ENCODE data around the gene ARHGAP5. TPM values are rescaled to one million over a fixed set of nuclear protein-coding genes. Genes with fewer than 3 reads are reported as not detected.

ARHGAP5 gene
- total RNA-seq, 1 experiment from 2014 or later, result 114 TPM

GRCh38 chr14:32087173-32087861 lies 10.2 kb downstream of the ARHGAP5 start:
- Histone ChIP-seq H3K79me2 (ENCODE audit: low read length) (peaks cover 97% of the 10 kb centered on the region), H3K27me3 (ENCODE audit: low read length) (no peaks in the 10 kb centered on the region), H3K4me3 (ENCODE audit: low read length) (no peak overlapping the region), H3K4me2 (ENCODE audit: low read depth, low read length, poor library complexity, severe bottlenecking) (no peak overlapping the region), H3K27ac (ENCODE audit: low read length) (no peak overlapping the region), H4K20me1 (ENCODE audit: insufficient read depth, low read depth, low read length) (no peaks in the 10 kb centered on the region), H3K9me2 (replicated peaks; ENCODE audit: insufficient read depth, low read length) (no peaks in the 10 kb centered on the region), H2AFZ (ENCODE audit: low read length) (no peak overlapping the region), H3K36me3 (ENCODE audit: insufficient read depth, low read length) (peaks cover 17% of the 10 kb centered on the region), H3K9ac (ENCODE audit: low read length) (no peak overlapping the region), H3K4me1 (ENCODE audit: low read length) (peaks cover 50% of the 10 kb centered on the region), H3K9me3 (ENCODE audit: low read length) (no peaks in the 10 kb centered on the region)
- DNase-seq, result no peak

GRCh38 chr14:32087907-32088306 lies 10.8 kb downstream of the ARHGAP5 start:
- peaks cover 44% of the 10 kb centered on the region for H3K4me1 ChIP-seq (ENCODE audit: low read length)
- H4K20me1 ChIP-seq (ENCODE audit: insufficient read depth, low read depth, low read length), result no peaks in the 10 kb centered on the region
- no peak overlapping the region for H2AFZ ChIP-seq (ENCODE audit: low read length)
- H3K27ac ChIP-seq (ENCODE audit: low read length), result no peak overlapping the region
- H3K4me3 ChIP-seq (ENCODE audit: low read length), result no peak overlapping the region
- no peaks in the 10 kb centered on the region for H3K9me3 ChIP-seq (ENCODE audit: low read length)
- H3K36me3 ChIP-seq (ENCODE audit: insufficient read depth, low read length), result peaks cover 22% of the 10 kb centered on the region
- no peak overlapping the region for H3K9ac ChIP-seq (ENCODE audit: low read length)
- no peak overlapping the region for H3K4me2 ChIP-seq (ENCODE audit: low read depth, low read length, poor library complexity, severe bottlenecking)
- DNase-seq, result no peak
- no peaks in the 10 kb centered on the region for H3K27me3 ChIP-seq (ENCODE audit: low read length)
- peaks cover 97% of the 10 kb centered on the region for H3K79me2 ChIP-seq (ENCODE audit: low read length)
- H3K9me2 ChIP-seq (replicated peaks; ENCODE audit: insufficient read depth, low read length), result no peaks in the 10 kb centered on the region

- DNase-seq, result no peak
- H3K79me2 ChIP-seq (ENCODE audit: low read length), result peaks cover 96% of the 10 kb centered on the region
- H3K4me3 ChIP-seq (ENCODE audit: low read length), result no peak overlapping the region
- H2AFZ ChIP-seq (ENCODE audit: low read length), result no peak overlapping the region
- no peak overlapping the region for H3K9ac ChIP-seq (ENCODE audit: low read length)
- no peak overlapping the region for H3K4me2 ChIP-seq (ENCODE audit: low read depth, low read length, poor library complexity, severe bottlenecking)
- peaks cover 16% of the 10 kb centered on the region for H3K4me1 ChIP-seq (ENCODE audit: low read length)
- no peaks in the 10 kb centered on the region for H3K27me3 ChIP-seq (ENCODE audit: low read length)
- no peaks in the 10 kb centered on the region for H4K20me1 ChIP-seq (ENCODE audit: insufficient read depth, low read depth, low read length)
- no peaks in the 10 kb centered on the region for H3K9me3 ChIP-seq (ENCODE audit: low read length)
- H3K36me3 ChIP-seq (ENCODE audit: insufficient read depth, low read length), result peaks cover 38% of the 10 kb centered on the region
- no peaks in the 10 kb centered on the region for H3K9me2 ChIP-seq (replicated peaks; ENCODE audit: insufficient read depth, low read length)
- no peak overlapping the region for H3K27ac ChIP-seq (ENCODE audit: low read length)
These were observed 13.6 kb downstream of the ARHGAP5 start for GRCh38 chr14:32090686-32091085.

- H3K4me1 ChIP-seq (ENCODE audit: low read length), result peaks cover 14% of the 10 kb centered on the region
- H3K9me2 ChIP-seq (replicated peaks; ENCODE audit: insufficient read depth, low read length), result no peaks in the 10 kb centered on the region
- H3K9ac ChIP-seq (ENCODE audit: low read length), result no peak overlapping the region
- no peak overlapping the region for H3K4me3 ChIP-seq (ENCODE audit: low read length)
- peaks cover 99% of the 10 kb centered on the region for H3K79me2 ChIP-seq (ENCODE audit: low read length)
- H3K36me3 ChIP-seq (ENCODE audit: insufficient read depth, low read length), result peaks cover 7% of the 10 kb centered on the region; the same call in 1 of the 2 replicates
- no peak overlapping the region for H3K27ac ChIP-seq (ENCODE audit: low read length)
- DNase-seq, result no peak
- no peaks in the 10 kb centered on the region for H3K9me3 ChIP-seq (ENCODE audit: low read length)
- no peaks in the 10 kb centered on the region for H3K27me3 ChIP-seq (ENCODE audit: low read length)
- no peak overlapping the region for H3K4me2 ChIP-seq (ENCODE audit: low read depth, low read length, poor library complexity, severe bottlenecking)
- no peak overlapping the region for H2AFZ ChIP-seq (ENCODE audit: low read length)
- no peaks in the 10 kb centered on the region for H4K20me1 ChIP-seq (ENCODE audit: insufficient read depth, low read depth, low read length)
These were observed 22.4 kb downstream of the ARHGAP5 start for GRCh38 chr14:32099473-32099872.

DNA sequence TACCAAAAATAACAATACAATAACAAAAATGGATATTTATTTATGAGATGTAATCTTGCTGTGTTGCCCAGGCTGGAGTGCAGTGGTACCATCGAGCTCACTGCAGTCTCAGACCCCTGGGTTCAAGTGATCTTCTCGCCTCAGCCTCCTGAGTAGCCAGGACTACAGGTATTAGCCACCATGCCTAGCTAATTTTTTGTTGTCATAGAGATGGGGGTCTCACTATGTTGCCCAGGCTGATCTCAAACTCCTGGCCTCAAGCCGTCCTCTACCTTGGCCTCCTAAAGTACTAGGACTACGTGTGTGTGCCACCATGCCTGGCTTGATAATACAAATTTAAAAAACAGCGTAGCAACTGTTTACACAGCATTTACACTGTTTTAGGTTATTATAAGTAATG lies 23.1 kb downstream of the ARHGAP5 start:
- H3K4me1 ChIP-seq (ENCODE audit: low read length), result peaks cover 14% of the 10 kb centered on the region
- H3K9me3 ChIP-seq (ENCODE audit: low read length), result no peaks in the 10 kb centered on the region
- DNase-seq, result no peak
- no peak overlapping the region for H3K4me2 ChIP-seq (ENCODE audit: low read depth, low read length, poor library complexity, severe bottlenecking)
- H4K20me1 ChIP-seq (ENCODE audit: insufficient read depth, low read depth, low read length), result no peaks in the 10 kb centered on the region
- no peaks in the 10 kb centered on the region for H3K9me2 ChIP-seq (replicated peaks; ENCODE audit: insufficient read depth, low read length)
- peaks cover 99% of the 10 kb centered on the region for H3K79me2 ChIP-seq (ENCODE audit: low read length)
- no peaks in the 10 kb centered on the region; the same call in 1 of the 2 replicates for H3K36me3 ChIP-seq (ENCODE audit: insufficient read depth, low read length)
- H3K27ac ChIP-seq (ENCODE audit: low read length), result no peak overlapping the region
- no peaks in the 10 kb centered on the region for H3K27me3 ChIP-seq (ENCODE audit: low read length)
- no peak overlapping the region for H3K4me3 ChIP-seq (ENCODE audit: low read length)
- H3K9ac ChIP-seq (ENCODE audit: low read length), result no peak overlapping the region
- no peak overlapping the region for H2AFZ ChIP-seq (ENCODE audit: low read length)

GRCh38 chr14:32102152-32102787 lies 25.2 kb downstream of the ARHGAP5 start:
- Histone ChIP-seq H3K36me3 (ENCODE audit: insufficient read depth, low read length) (no peaks in the 10 kb centered on the region), H3K79me2 (ENCODE audit: low read length) (peaks cover 98% of the 10 kb centered on the region), H3K9ac (ENCODE audit: low read length) (no peak overlapping the region), H3K27me3 (ENCODE audit: low read length) (no peaks in the 10 kb centered on the region), H3K9me3 (ENCODE audit: low read length) (no peaks in the 10 kb centered on the region), H3K27ac (ENCODE audit: low read length) (no peak overlapping the region), H3K4me3 (ENCODE audit: low read length) (no peak overlapping the region), H2AFZ (ENCODE audit: low read length) (no peak overlapping the region), H3K4me1 (ENCODE audit: low read length) (peaks cover 14% of the 10 kb centered on the region), H4K20me1 (ENCODE audit: insufficient read depth, low read depth, low read length) (no peaks in the 10 kb centered on the region), H3K9me2 (replicated peaks; ENCODE audit: insufficient read depth, low read length) (no peaks in the 10 kb centered on the region), H3K4me2 (ENCODE audit: low read depth, low read length, poor library complexity, severe bottlenecking) (no peak overlapping the region)
- DNase-seq, result no peak

DNA sequence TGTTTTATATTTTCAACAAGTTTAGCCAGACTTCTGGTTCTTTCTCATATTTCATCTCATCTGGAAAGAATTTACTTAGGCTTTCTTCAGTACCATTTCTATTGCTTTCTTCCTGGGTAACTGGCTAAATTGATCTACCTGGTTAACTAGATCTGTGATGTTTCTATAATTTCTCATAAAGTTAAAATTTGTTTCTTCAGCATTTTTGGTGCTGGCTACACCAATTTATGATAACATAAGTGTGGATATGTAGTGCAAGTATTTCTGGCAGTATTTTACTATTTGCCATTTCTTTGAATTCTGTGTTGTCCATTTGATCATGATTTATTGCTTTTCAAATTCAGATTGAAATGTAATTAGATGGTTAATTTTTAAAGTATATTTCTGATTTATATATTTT lies 25.9 kb downstream of the ARHGAP5 start:
- Histone ChIP-seq H3K27me3 (ENCODE audit: low read length) (no peaks in the 10 kb centered on the region), H3K79me2 (ENCODE audit: low read length) (peaks cover 98% of the 10 kb centered on the region), H4K20me1 (ENCODE audit: insufficient read depth, low read depth, low read length) (no peaks in the 10 kb centered on the region), H3K27ac (ENCODE audit: low read length) (no peak overlapping the region), H3K9me2 (replicated peaks; ENCODE audit: insufficient read depth, low read length) (no peaks in the 10 kb centered on the region), H3K9me3 (ENCODE audit: low read length) (no peaks in the 10 kb centered on the region), H3K4me3 (ENCODE audit: low read length) (no peak overlapping the region), H3K4me1 (ENCODE audit: low read length) (peaks cover 14% of the 10 kb centered on the region), H2AFZ (ENCODE audit: low read length) (no peak overlapping the region), H3K36me3 (ENCODE audit: insufficient read depth, low read length) (no peaks in the 10 kb centered on the region), H3K4me2 (ENCODE audit: low read depth, low read length, poor library complexity, severe bottlenecking) (no peak overlapping the region), H3K9ac (ENCODE audit: low read length) (no peak overlapping the region)
- no peak for DNase-seq

- Histone ChIP-seq H3K36me3 (ENCODE audit: insufficient read depth, low read length) (no peaks in the 10 kb centered on the region), H3K9me3 (ENCODE audit: low read length) (no peaks in the 10 kb centered on the region), H3K27me3 (ENCODE audit: low read length) (no peaks in the 10 kb centered on the region), H3K79me2 (ENCODE audit: low read length) (peaks cover 97% of the 10 kb centered on the region), H4K20me1 (ENCODE audit: insufficient read depth, low read depth, low read length) (no peaks in the 10 kb centered on the region), H3K4me1 (ENCODE audit: low read length) (peaks cover 14% of the 10 kb centered on the region), H2AFZ (ENCODE audit: low read length) (no peak overlapping the region), H3K4me2 (ENCODE audit: low read depth, low read length, poor library complexity, severe bottlenecking) (no peak overlapping the region), H3K9me2 (replicated peaks; ENCODE audit: insufficient read depth, low read length) (no peaks in the 10 kb centered on the region), H3K4me3 (ENCODE audit: low read length) (no peak overlapping the region), H3K27ac (ENCODE audit: low read length) (no peak overlapping the region), H3K9ac (ENCODE audit: low read length) (no peak overlapping the region)
- no peak for DNase-seq
These were observed 27.2 kb downstream of the ARHGAP5 start for GRCh38 chr14:32104308-32104707.
